GM18499 (cell line): ENCODE results near the gene MC3R.
"Not testable (repeated sequence)": the region's sequence is repeated elsewhere in the genome, so short reads cannot be mapped to it uniquely, and the experiment has no call there.

ENCODE experiments used
- ATAC-seq: cut with Tn5 transposase; IDR thresholded peaks from one replicate; pipeline ENCODE4 v1.9.1; 2021; ENCODE audit warnings: moderate number of reproducible peaks; ENCODE audit not compliant: insufficient read depth, unreplicated experiment

Gene MC3R

GRCh38 chr20:56247954-56248782 lies at the start of gene MC3R:
MC3R (plus strand) TSS chr20:56248732; CDS start chr20:56248844, 112 bp downstream.
- no peak for ATAC-seq

GRCh38 chr20:56200456-56200855 lies 48.1 kb upstream of the MC3R start:
- no peak for ATAC-seq

- no peak for ATAC-seq
Measured at GRCh38 chr20:56202493-56203077, 45.9 kb upstream of the MC3R start.

- ATAC-seq = no peak
Measured at GRCh38 chr20:56204206-56204605, 44.3 kb upstream of the MC3R start.

GRCh38 chr20:56205346-56205745 lies 43.2 kb upstream of the MC3R start:
- ATAC-seq = no peak

GRCh38 chr20:56207656-56208055 lies 40.9 kb upstream of the MC3R start:
- no peak for ATAC-seq

- no peak for ATAC-seq
Measured at GRCh38 chr20:56208121-56208520, 40.4 kb upstream of the MC3R start.

- no peak for ATAC-seq
Measured at GRCh38 chr20:56211051-56211450, 37.5 kb upstream of the MC3R start.

- no peak for ATAC-seq
Measured at GRCh38 chr20:56212091-56212490, 36.4 kb upstream of the MC3R start.

GRCh38 chr20:56213321-56213720 lies 35.2 kb upstream of the MC3R start:
- ATAC-seq = no peak

GRCh38 chr20:56215115-56215514 lies 33.4 kb upstream of the MC3R start:
- no peak for ATAC-seq

GRCh38 chr20:56217829-56218228 lies 30.7 kb upstream of the MC3R start:
- no peak for ATAC-seq

GRCh38 chr20:56221186-56221585 lies 27.3 kb upstream of the MC3R start:
- not testable (repeated sequence) for ATAC-seq

GRCh38 chr20:56222201-56222600 lies 26.3 kb upstream of the MC3R start:
- no peak for ATAC-seq

GRCh38 chr20:56222945-56223344 lies 25.6 kb upstream of the MC3R start:
- ATAC-seq = no peak

GRCh38 chr20:56223352-56223751 lies 25.2 kb upstream of the MC3R start:
- ATAC-seq = no peak

- no peak for ATAC-seq
Measured at GRCh38 chr20:56228021-56228420, 20.5 kb upstream of the MC3R start.

- ATAC-seq = no peak
Measured at GRCh38 chr20:56229812-56230211, 18.7 kb upstream of the MC3R start.

- ATAC-seq = no peak
Measured at GRCh38 chr20:56234110-56234509, 14.4 kb upstream of the MC3R start.

GRCh38 chr20:56237335-56237734 lies 11.2 kb upstream of the MC3R start:
- no peak for ATAC-seq

- no peak for ATAC-seq
Measured at GRCh38 chr20:56244259-56244658, 4.3 kb upstream of the MC3R start.

GRCh38 chr20:56245761-56246160 lies 2.8 kb upstream of the MC3R start:
- ATAC-seq = no peak
